HL-60 (cell line): ENCODE measurements around the gene DDX56.
A peak's percentile ranks its signal among the peaks of the same experiment; 100 is the strongest.

Experiments
- DNase-seq, 2 experiments: peaks; one replicate each; pipeline ENCODE4 v3.0.0-alpha.2; 2010 to 2020; ENCODE audit warnings: low read depth in 1 of 2, low spot score in 1 of 2
- H3K27ac ChIP-seq: fragments of 250-450 bp; sonication (Bioruptor Pico); replicated peaks from 2 replicates; pipeline ENCODE4 v1.5.1; 2020; ENCODE audit warnings: mild to moderate bottlenecking, moderate library complexity
- H3K27me3 ChIP-seq: fragments of 250-450 bp; sonication (Bioruptor Pico); 2 replicates; pipeline ENCODE4 v1.5.1; 2021; ENCODE audit warnings: mild to moderate bottlenecking, moderate library complexity; ENCODE audit not compliant: insufficient read depth, poor library complexity, severe bottlenecking
- H3K4me3 ChIP-seq: replicated peaks from 2 replicates; pipeline ENCODE4 v1.5.1; 2011; ENCODE audit warnings: mild to moderate bottlenecking, control low read depth, low read length; ENCODE audit not compliant: insufficient read depth
- CTCF ChIP-seq: IDR thresholded peaks from one replicate; pipeline ENCODE4 v1.5.1; 2011; ENCODE audit warnings: low read length, control low read depth, inconsistent platforms; ENCODE audit not compliant: insufficient read depth
- GABPA ChIP-seq: IDR thresholded peaks from 2 replicates; pipeline ENCODE4 v1.6.1; 2012; ENCODE audit warnings: low read depth
- POLR2AphosphoS5 ChIP-seq: IDR thresholded peaks from 2 replicates; pipeline ENCODE4 v1.6.1; 2012; ENCODE audit warnings: low read depth
- REST ChIP-seq: IDR thresholded peaks from 2 replicates; pipeline ENCODE4 v1.6.1; 2012; ENCODE audit warnings: low read depth; ENCODE audit not compliant: insufficient replicate concordance
- SPI1 ChIP-seq: IDR thresholded peaks from 2 replicates; pipeline ENCODE4 v1.6.1; 2012; ENCODE audit warnings: low read depth, mild to moderate bottlenecking, borderline replicate concordance

The DDX56 gene

GRCh38 chr7:44568771-44569560, 4.7 kb downstream of the DDX56 start:
- H3K27ac ChIP-seq, result no peak overlapping the region
- no peak for DNase-seq
- no peak overlapping the region for H3K4me3 ChIP-seq
- no peaks in the 10 kb centered on the region for H3K27me3 ChIP-seq
- TF ChIP-seq CTCF (no peak), POLR2AphosphoS5 (no peak; the same call in 1 of the 2 replicates), REST (no peak), SPI1 (no peak), GABPA (no peak)

- no peak overlapping the region for H3K27ac ChIP-seq
- no peak for TF ChIP-seq SPI1
- no peak overlapping the region for H3K4me3 ChIP-seq
- H3K27me3 ChIP-seq, result no peaks in the 10 kb centered on the region
- no peak for DNase-seq
Observed at GRCh38 chr7:44567884-44568283, 5.8 kb downstream of the DDX56 start.

- no peak for DNase-seq
- TF ChIP-seq POLR2AphosphoS5 (no peak), REST (no peak), GABPA (no peak), CTCF (no peak), SPI1 (no peak)
- no peak overlapping the region for H3K27ac ChIP-seq
- H3K4me3 ChIP-seq, result no peak overlapping the region
- H3K27me3 ChIP-seq, result no peaks in the 10 kb centered on the region
Observed at GRCh38 chr7:44566680-44567079, 7.0 kb downstream of the DDX56 start.

- no peak overlapping the region for H3K4me3 ChIP-seq
- peak in 1 of 2 experiments; percentile 85 for DNase-seq
- H3K27ac ChIP-seq, result no peak overlapping the region
- no peaks in the 10 kb centered on the region for H3K27me3 ChIP-seq
- TF ChIP-seq GABPA (no peak), SPI1 (peak; percentile 62; the same call in 1 of the 2 replicates)
Observed at GRCh38 chr7:44565795-44566559, 7.7 kb downstream of the DDX56 start.
